Amniotic epithelial cell (primary cell): ENCODE data around the gene PCYT1B.
"Not testable (repeated sequence)": the region's sequence is repeated elsewhere in the genome, so short reads cannot be mapped to it uniquely, and the experiment has no call there.

Source experiments
- DNase-seq: peaks from one replicate; pipeline ENCODE4 v3.0.0-alpha.2; 2010; ENCODE audit warnings: low read depth

Gene PCYT1B

DNA sequence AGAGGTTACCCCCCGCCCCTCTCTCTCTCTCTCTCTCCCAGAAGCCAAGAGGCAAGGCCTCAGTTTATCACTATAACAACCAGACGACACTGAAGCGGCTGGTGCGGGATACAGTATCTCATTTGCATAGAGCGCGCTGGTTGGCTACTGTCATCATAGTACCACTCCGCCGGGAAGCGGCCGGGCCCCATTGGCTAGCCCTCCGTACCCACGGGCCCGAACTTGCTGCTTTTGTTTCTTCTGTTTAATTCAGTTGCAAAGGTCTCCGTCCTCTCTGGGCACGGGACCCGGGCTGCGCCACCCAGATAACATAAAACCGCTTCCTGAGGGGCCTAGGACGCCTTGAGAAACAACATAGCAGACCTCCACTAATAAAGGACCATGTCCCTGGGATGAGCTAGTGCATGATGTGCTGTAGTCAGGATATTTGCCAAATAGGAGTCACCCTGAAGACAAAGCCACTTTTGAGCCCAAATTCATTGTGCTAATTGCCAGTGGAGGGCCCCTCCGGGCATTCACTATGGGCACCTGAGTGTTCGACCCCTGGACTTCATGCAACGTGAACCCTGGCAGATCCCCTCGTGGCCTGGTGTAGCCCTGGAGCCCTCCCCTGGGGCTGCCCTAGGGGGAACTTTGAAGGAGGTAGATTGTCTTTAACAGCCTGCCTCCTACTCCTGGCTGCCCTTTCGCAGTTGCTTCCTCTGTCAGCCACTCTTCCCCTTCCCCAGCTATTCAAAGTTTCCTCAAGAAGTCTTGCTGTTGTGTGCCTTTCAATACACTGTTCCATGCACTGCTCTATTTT lies at the start of gene PCYT1B:
Gene PCYT1B, minus strand, starts transcription at position 91 of the 802 bp plus-strand sequence. CDS start 242 bp downstream, outside the sequence.
- DNase-seq = peak; percentile 52

GRCh38 chrX:24696294-24696693 lies 49.1 kb upstream of the PCYT1B start:
- no peak for DNase-seq

GRCh38 chrX:24694825-24695224 lies 47.7 kb upstream of the PCYT1B start:
- no peak for DNase-seq

GRCh38 chrX:24693453-24694202 lies 46.5 kb upstream of the PCYT1B start, which contains the start of gene POLA1:
TSS of gene POLA1 (plus strand) at chrX:24693918. CDS start at chrX:24693962, 44 bp downstream.
- peak; percentile 95 for DNase-seq

- DNase-seq = no peak
These were observed 45.2 kb upstream of the PCYT1B start for GRCh38 chrX:24692305-24692704.

DNA sequence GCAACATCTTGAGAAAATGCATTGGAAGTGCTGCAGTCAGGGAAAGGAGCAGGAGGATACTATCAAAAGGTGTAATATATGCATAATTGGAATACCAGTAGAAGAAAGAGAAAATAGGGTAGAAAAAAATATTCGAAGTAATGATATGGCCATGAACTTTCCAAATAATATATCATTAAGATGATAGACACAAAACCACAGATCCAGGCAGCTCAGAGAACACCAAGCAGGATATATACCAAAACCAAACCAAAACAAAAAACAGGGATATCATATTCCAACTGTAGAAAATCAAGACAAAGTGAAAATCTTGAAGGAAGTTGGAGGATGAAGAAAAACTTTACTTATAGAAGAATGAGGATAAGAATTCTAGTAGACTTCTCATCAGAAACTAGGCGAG lies 36.9 kb upstream of the PCYT1B start:
- DNase-seq = no peak

DNA sequence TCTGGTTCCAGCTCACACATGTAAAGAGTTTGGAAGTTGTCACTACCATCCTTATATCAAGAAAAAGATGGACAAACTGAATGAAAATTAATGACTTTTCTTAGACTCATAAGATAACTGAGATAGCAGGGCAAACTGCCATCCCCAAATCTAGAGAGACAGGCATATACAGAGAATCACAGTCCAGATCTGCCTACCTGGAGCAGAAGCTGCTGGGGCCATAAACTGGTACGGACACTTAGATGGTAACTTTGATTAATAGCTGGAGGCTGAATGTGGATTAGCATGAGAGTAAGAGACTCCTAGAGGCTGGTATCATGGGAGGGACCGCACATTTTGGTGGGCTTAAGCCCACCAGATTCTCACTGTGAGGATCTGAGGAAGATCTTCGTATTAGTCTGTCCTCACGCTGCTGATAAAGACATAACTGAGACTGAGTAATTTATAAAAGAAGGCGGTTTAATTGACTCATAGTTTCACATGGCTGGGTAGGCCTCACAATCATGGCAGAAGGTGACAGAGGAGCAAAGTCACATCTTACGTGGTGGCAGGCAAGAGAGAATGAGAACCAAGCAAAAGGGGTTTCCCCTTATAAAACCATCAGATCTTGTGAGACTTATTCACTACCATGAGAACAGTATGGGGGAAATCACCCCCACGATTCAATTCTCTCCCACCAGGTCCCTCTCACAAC lies 35.7 kb upstream of the PCYT1B start:
- no peak for DNase-seq

GRCh38 chrX:24676403-24677024 lies 29.4 kb upstream of the PCYT1B start:
- no peak for DNase-seq

- no peak for DNase-seq
These were observed 26.3 kb upstream of the PCYT1B start for GRCh38 chrX:24673424-24673823.

- DNase-seq = peak; percentile 17
These were observed 25.6 kb upstream of the PCYT1B start for GRCh38 chrX:24672701-24673190.

DNA sequence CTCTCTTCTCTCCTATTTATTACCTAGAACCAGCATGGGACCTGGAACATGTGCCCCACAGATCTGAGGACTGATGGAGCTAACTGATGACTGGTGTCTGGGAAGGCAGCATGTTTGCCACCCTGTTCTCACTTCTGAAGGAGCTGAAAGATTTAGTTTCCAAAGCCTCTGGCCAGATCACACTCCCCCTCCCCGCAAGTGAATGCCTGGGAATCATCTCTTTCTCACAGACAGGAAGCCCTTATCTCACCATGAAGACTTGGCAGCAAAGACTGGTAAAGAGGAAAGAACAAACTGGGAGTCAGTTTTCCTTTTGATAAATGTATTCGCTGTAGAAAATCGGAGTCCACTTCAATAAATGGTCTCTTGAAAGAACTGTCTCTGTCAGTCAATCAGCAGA lies 21.0 kb upstream of the PCYT1B start:
- DNase-seq = peak; percentile 79

DNA sequence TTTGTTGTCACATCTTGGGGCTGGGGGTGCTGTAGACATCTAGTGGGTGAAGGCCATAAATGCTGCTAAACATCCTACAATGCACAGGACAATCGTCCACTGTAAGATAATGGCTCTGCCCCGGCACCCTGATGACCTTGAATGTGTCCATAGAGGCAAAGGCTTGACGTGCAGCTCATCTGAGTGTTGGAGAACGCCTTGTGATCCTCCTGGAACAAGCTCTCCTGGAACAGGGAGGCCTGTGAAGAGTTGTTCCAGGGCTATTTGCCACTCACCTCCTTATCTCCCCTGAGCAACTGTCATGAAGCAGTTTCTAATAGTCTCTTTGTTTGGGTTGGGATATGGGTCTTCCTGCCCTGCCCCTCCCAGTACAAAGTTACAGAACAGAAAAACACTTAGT lies 15.2 kb upstream of the PCYT1B start:
- no peak for DNase-seq

DNA sequence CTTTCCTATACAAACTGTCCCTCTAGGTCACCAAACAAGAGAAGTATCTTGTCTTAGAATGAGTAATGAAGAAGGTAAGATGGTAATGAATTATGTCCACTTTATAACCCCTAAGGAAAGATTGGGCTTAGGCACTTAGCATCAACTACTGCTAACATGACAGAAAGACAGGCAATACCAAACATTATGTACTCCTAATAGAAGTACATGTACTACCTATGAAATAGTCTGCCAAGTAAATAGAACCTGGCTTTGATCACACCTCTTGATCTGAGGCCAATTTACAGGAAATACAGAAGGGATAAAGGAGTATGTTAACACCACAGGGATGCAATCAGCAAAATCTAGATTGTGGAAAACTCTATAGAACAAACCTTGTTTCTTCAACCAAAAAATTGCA lies 14.1 kb upstream of the PCYT1B start:
- DNase-seq = no peak

DNA sequence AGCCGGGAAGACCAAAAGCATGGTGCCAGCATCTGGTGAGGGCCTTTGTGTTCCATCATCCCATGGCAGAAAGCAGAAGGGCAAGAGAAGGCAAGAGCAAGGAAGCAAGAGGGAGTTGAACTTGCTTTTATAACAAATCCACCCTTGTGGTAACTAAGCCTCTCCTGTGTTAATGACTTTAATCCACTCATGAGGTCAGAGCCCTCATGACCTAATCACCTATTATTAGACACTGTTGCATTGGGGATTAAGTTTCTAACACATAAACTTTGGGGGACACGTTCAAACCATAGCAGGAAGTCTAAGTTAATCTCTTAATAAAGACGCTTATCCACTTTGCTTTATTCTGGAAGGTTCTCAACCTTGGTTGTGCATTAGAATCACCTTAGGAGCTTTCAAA lies 12.5 kb upstream of the PCYT1B start:
- DNase-seq = no peak

DNA sequence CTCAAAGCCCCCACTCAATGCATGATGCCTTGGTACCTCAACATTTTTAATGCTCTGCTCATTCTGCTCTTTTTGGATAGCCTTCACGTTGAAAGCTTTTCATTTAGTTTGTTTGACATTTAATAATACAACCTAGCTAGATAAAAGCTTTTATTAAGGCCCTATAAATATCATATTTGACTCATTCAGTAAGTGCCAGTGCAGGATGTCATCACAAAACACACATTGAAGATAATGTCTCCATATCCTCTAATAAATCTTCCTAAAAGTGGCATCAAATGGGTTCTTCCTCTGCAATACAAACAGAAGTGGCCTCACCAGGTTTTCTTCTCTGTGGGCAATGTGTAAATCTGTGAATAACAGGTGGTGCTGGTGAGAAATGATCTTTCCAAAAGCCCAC lies 12.0 kb upstream of the PCYT1B start:
- no peak for DNase-seq

GRCh38 chrX:24658421-24658820 lies 11.3 kb upstream of the PCYT1B start:
- DNase-seq = peak; percentile 37

DNA sequence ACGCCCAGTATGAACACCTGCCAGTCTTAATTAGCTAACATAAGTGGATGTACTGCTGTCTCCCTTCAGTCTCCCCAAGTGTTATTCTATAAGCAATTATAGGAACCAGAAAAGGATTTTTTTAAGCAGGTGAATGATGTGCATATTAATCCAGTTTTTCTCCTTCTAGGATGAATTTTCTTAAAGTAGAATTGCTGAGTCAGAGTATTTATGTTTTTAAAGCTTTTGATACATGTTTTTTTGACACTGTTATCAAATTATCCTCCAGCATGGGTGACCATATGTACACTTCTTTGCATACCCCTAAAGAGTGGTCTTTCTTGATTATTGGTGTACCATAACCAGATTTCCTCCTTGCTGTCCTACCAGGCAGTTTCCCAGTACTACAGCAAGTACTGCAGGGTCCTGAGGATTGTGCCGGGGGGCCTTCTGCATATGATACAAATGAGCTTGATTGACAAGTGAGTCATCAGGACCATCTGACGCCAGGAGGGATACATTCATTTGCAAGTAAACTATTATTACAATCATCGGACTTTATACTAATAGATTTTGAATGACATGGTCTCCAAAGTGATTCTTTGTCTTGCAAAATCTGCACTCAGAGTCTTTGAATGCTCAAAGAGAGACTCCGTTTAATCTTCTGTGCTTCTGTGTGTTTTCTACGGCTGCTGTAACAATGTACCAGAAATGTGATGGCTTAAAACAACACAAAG lies 10.7 kb upstream of the PCYT1B start:
- DNase-seq = no peak

DNA sequence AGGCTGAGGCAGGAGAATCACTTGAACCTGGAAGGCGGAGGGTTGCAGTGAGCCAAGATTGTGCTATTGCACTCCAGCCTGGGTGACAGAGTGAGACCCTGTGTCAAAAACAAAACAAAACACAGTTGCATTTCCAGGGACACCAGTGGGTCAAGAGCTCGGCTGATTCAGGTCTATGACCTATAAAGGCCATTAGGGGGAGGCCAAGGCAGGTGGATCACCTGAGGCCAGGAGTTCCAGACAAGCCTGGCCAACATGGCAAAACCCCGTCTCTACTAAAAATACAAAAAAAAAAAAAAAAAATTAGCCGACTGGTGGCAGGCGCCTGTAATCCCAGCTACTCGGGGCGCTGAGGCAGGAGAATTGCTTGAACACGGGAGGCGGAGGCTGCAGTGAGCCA lies 8.5 kb upstream of the PCYT1B start:
- not testable (repeated sequence) for DNase-seq

- no peak for DNase-seq
These were observed 4.6 kb upstream of the PCYT1B start for GRCh38 chrX:24651783-24652182.

DNA sequence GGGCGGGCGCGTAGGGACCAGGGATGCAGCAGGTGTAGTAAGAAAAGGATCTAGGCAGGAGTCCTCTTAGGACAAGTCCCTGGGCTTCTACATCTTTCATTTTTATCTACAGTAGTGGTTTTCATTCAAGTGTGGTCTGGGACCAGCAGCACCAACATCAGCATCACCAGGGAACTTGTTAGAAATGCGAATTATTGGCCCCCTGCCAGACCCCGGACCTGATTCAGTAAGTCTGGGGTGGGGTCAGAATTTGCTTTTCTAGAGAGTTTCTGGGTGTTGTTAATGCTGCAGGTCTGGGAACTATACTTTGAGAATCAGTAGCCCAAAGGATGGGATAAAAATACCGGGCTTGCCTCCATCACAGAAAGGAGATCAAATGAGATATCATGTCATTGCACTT lies 1.3 kb upstream of the PCYT1B start:
- no peak for DNase-seq

- DNase-seq = no peak
These were observed 383 bp downstream of the PCYT1B start for GRCh38 chrX:24646745-24647182.
